HEK293 (cell line): ENCODE results near the gene RAMP3.

Experiments used
- CTCF ChIA-PET: fragments of 350-600 bp; formaldehyde crosslinking; extraction: SDS; loops from one replicate; lab custom pipeline; 2021; ENCODE audit warnings: antibody characterized with exemption; lab: Yijun Ruan, JAX
- POLR2A ChIA-PET: fragments of 300-600 bp; formaldehyde crosslinking; extraction: SDS; loops from one replicate; lab custom pipeline; 2020; ENCODE audit warnings: antibody characterized with exemption, inconsistent platforms; lab: Yijun Ruan, JAX
- H3K27ac ChIP-seq: fragments of 200-500 bp; sonication (Bioruptor generic); 2 replicates; pipeline ENCODE4 v1.5.1; 2014; ENCODE audit warnings: low read depth, low read length, control low read depth, inconsistent platforms; ENCODE audit errors: extremely low read depth
- H3K36me3 ChIP-seq, 2 experiments: fragments of 200-500 bp in 1 of 2; sonication (Bioruptor generic) in 1 of 2; 1 replicate in 1 of 2; 2 replicates in 1 of 2; pipeline ENCODE4 v1.5.1; 2014 to 2017; ENCODE audit warnings: inconsistent platforms in 2 of 2, low read length in 2 of 2; ENCODE audit not compliant: control insufficient read depth in 2 of 2, insufficient read depth in 1 of 2
- H3K4me1 ChIP-seq: fragments of 200-500 bp; sonication (Bioruptor generic); 2 replicates; pipeline ENCODE4 v1.5.1; 2014; ENCODE audit warnings: mild to moderate bottlenecking, low read length, inconsistent platforms; ENCODE audit not compliant: control insufficient read depth, insufficient read depth
- H3K4me3 ChIP-seq: 2 replicates; pipeline ENCODE4 v1.5.1; 2011; ENCODE audit warnings: low read depth, mild to moderate bottlenecking, control low read depth, low read length, moderate library complexity
- H3K9me3 ChIP-seq: fragments of 200-500 bp; sonication (Bioruptor generic); 2 replicates; pipeline ENCODE4 v1.5.1; 2014; ENCODE audit warnings: low read depth, low read length, inconsistent platforms; ENCODE audit not compliant: control insufficient read depth, insufficient read depth
- EGR2 ChIP-seq: fragments of 450-650 bp; formaldehyde crosslinking; IDR thresholded peaks from 2 replicates; pipeline ENCODE4 v1.5.1; 2016; ENCODE audit warnings: low read depth, missing biosample characterization, missing genetic modification characterization
- GLIS1 ChIP-seq: fragments of 450-650 bp; formaldehyde crosslinking; IDR thresholded peaks from 2 replicates; pipeline ENCODE4 v1.5.1; 2016; ENCODE audit warnings: missing biosample characterization, missing genetic modification characterization
- HOXC10 ChIP-seq: sonication (generic); formaldehyde crosslinking; IDR thresholded peaks from 2 replicates; pipeline ENCODE4 v1.8.1; 2023; ENCODE audit warnings: mild to moderate bottlenecking, missing genetic modification reagents
- PRDM1 ChIP-seq: fragments of 450-650 bp; formaldehyde crosslinking; IDR thresholded peaks from 2 replicates; pipeline ENCODE4; 2016; ENCODE audit warnings: missing biosample characterization, missing genetic modification characterization
- TCF7L2 ChIP-seq: IDR thresholded peaks from 2 replicates; pipeline ENCODE4 v1.6.1; 2011; ENCODE audit warnings: low read depth, mild to moderate bottlenecking, inconsistent platforms, low read length, moderate library complexity, borderline replicate concordance
- ZFHX2 ChIP-seq: fragments of 450-650 bp; formaldehyde crosslinking; conservative IDR thresholded peaks from 2 replicates; pipeline ENCODE4 v1.5.1; 2016; ENCODE audit warnings: missing biosample characterization, missing genetic modification characterization
- ZIC2 ChIP-seq: fragments of 450-650 bp; formaldehyde crosslinking; IDR thresholded peaks from 2 replicates; pipeline ENCODE4 v1.5.1; 2016; ENCODE audit warnings: missing biosample characterization, missing genetic modification characterization
- ZNF114 ChIP-seq: fragments of 450-650 bp; formaldehyde crosslinking; IDR thresholded peaks from 2 replicates; pipeline ENCODE4 v1.5.0; 2017; ENCODE audit warnings: missing biosample characterization, missing genetic modification characterization
- ZNF221 ChIP-seq: fragments of 450-650 bp; formaldehyde crosslinking; IDR thresholded peaks from 2 replicates; pipeline ENCODE4 v1.5.1; 2017; ENCODE audit warnings: missing biosample characterization, missing genetic modification characterization, borderline replicate concordance
- ZNF223 ChIP-seq: fragments of 450-650 bp; formaldehyde crosslinking; IDR thresholded peaks from 2 replicates; pipeline ENCODE4 v1.5.1; 2016; ENCODE audit warnings: missing biosample characterization, missing genetic modification characterization
- ZNF248 ChIP-seq: fragments of 450-650 bp; formaldehyde crosslinking; IDR thresholded peaks from 2 replicates; pipeline ENCODE4 v1.5.1; 2017; ENCODE audit warnings: missing biosample characterization, missing genetic modification characterization
- ZNF324 ChIP-seq: fragments of 450-650 bp; formaldehyde crosslinking; IDR thresholded peaks from 2 replicates; pipeline ENCODE4 v1.5.1; 2016; ENCODE audit warnings: missing biosample characterization, missing genetic modification characterization
- ZNF596 ChIP-seq: fragments of 450-650 bp; IDR thresholded peaks from 2 replicates; pipeline ENCODE4 v1.5.0; 2018; ENCODE audit warnings: missing biosample characterization, mild to moderate bottlenecking, missing genetic modification characterization, moderate library complexity
- ZNF600 ChIP-seq: fragments of 450-650 bp; formaldehyde crosslinking; IDR thresholded peaks from 2 replicates; pipeline ENCODE4 v1.5.1; 2016; ENCODE audit warnings: missing biosample characterization, missing genetic modification characterization
- ZNF629 ChIP-seq: fragments of 450-650 bp; formaldehyde crosslinking; IDR thresholded peaks from 2 replicates; pipeline ENCODE4 v1.5.1; 2017; ENCODE audit warnings: missing biosample characterization, missing genetic modification characterization
- TF ChIP-seq, protein P1 (sequence below): fragments of 450-650 bp; formaldehyde crosslinking; IDR thresholded peaks from 2 replicates; pipeline ENCODE4 v1.5.1; 2016; ENCODE audit warnings: missing biosample characterization, missing genetic modification characterization, borderline replicate concordance
- TF ChIP-seq, protein P2 (sequence below): fragments of 450-650 bp; formaldehyde crosslinking; IDR thresholded peaks from 2 replicates; pipeline ENCODE4 v1.5.1; 2016; ENCODE audit warnings: missing biosample characterization, missing genetic modification characterization
- TF ChIP-seq, protein P3 (sequence below): fragments of 450-650 bp; formaldehyde crosslinking; IDR thresholded peaks from 2 replicates; pipeline ENCODE4 v1.5.1; 2016; ENCODE audit warnings: missing biosample characterization, missing genetic modification characterization

Gene RAMP3

DNA sequence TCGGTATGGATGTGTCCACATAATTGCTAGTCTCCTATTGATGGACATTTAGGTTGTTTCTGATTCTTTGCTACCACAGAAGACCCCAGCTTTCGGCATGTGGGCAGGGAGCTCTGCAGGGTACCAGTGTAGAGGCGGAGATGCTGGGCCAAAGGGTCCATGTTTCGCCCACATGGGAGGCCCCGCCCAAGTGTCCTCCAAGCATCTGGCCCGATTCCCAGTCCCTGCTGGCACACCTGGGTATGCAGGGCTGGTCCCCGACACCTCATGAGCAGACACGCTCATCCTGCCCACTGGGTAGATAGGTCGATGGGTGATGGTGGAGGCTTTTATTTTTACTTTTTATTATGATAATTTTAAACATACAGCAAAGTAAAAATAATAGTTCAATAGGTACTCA is 26.7 kb upstream of the RAMP3 start (continued):
- TF ChIP-seq PRDM1 (tag by site-specific recombination) (no peak), HOXC10 (CRISPR knock-in tag) (no peak), ZNF223 (no peak)
- TF ChIP-seq, protein P1, sequence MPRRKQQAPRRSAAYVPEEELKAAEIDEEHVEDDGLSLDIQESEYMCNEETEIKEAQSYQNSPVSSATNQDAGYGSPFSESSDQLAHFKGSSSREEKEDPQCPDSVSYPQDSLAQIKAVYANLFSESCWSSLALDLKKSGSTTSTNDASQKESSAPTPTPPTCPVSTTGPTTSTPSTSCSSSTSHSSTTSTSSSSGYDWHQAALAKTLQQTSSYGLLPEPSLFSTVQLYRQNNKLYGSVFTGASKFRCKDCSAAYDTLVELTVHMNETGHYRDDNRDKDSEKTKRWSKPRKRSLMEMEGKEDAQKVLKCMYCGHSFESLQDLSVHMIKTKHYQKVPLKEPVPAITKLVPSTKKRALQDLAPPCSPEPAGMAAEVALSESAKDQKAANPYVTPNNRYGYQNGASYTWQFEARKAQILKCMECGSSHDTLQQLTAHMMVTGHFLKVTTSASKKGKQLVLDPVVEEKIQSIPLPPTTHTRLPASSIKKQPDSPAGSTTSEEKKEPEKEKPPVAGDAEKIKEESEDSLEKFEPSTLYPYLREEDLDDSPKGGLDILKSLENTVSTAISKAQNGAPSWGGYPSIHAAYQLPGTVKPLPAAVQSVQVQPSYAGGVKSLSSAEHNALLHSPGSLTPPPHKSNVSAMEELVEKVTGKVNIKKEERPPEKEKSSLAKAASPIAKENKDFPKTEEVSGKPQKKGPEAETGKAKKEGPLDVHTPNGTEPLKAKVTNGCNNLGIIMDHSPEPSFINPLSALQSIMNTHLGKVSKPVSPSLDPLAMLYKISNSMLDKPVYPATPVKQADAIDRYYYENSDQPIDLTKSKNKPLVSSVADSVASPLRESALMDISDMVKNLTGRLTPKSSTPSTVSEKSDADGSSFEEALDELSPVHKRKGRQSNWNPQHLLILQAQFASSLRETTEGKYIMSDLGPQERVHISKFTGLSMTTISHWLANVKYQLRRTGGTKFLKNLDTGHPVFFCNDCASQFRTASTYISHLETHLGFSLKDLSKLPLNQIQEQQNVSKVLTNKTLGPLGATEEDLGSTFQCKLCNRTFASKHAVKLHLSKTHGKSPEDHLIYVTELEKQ = no peak
- TF ChIP-seq, all 188 proteins: peak for 0

DNA sequence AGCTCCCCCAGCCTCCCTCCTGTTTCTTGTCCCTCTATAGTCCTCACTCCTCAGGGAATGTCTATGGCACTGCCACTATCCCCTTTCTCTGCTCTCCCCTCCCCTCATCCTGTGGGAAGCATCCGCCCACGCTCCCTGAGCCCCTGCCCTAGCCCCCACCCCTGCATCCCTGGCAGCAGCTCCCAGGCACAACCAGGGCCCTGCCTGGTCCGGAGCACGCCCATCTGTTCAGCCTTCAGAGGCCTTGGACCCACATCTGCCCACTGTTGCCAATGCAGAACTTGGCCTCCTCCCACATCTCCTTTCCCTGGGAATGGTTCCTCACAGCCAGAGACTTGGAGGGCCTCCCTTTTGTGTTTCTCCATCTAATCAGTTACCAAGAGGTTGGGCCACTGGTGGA is 25.7 kb upstream of the RAMP3 start:
- POLR2A ChIA-PET = interaction anchor here (0.5 kb wide), 1 partner anchor 47 kb away, joined by 4 read pairs; no protein-coding TSS in a partner anchor
- H3K36me3 ChIP-seq = no peaks in the 10 kb centered on the region
- no peaks in the 10 kb centered on the region for H3K9me3 ChIP-seq
- CTCF ChIA-PET = no interaction called here
- H3K4me1 ChIP-seq = no peaks in the 10 kb centered on the region
- TF ChIP-seq ZNF114 (tag by site-specific recombination) (no peak), ZNF221 (no peak), ZNF596 (tag by site-specific recombination) (no peak), EGR2 (peak; percentile 73), ZIC2 (no peak), ZNF629 (tag by site-specific recombination) (no peak), ZFHX2 (tag by site-specific recombination) (peak; percentile 72)
- no peak overlapping the region for H3K27ac ChIP-seq
- H3K4me3 ChIP-seq = no peak overlapping the region

DNA sequence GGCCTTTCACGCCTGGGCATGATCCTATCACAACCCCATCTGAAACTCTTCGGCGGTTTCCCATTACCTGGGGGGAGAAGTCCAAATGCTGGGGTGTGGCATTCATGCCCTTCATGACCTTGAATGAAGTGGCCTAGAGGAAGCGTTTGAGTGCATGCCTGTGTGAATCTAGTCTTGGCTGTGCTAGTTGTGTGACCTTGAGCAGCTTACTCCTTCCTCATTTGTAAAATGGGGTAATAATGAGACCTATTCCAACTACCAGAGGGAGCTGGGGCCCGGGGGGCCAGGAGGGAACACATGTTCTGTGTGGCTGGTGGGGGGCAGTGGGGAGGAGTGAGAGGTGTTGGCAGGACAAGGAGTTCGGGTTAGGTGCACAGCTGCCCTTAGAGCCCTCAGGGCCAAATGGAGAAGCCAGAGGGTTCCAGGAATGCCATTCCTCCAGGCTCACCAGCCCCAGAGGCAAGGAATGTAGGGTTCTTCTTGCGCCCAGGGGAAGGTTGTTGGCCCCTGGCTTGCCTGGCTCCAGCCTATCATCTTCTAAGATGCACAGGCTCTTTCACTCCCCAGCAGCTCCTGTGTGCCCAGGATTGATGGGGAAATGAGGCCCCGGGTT is 24.8 kb upstream of the RAMP3 start:
- TF ChIP-seq, protein P2, sequence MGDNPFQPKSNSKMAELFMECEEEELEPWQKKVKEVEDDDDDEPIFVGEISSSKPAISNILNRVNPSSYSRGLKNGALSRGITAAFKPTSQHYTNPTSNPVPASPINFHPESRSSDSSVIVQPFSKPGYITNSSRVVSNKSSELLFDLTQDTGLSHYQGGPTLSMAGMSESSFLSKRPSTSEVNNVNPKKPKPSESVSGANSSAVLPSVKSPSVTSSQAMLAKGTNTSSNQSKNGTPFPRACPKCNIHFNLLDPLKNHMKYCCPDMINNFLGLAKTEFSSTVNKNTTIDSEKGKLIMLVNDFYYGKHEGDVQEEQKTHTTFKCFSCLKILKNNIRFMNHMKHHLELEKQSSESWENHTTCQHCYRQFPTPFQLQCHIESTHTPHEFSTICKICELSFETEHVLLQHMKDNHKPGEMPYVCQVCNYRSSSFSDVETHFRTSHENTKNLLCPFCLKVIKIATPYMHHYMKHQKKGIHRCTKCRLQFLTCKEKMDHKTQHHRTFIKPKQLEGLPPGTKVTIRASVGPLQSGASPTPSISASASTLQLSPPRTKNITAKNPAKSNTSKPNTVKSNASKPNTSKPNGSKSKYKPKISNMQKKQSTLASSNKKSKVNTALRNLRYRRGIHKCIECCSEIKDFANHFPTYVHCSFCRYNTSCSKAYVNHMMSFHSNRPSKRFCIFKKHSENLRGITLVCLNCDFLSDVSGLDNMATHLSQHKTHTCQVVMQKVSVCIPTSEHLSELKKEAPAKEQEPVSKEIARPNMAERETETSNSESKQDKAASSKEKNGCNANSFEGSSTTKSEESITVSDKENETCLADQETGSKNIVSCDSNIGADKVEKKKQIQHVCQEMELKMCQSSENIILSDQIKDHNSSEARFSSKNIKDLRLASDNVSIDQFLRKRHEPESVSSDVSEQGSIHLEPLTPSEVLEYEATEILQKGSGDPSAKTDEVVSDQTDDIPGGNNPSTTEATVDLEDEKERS = no peak
- TF ChIP-seq, protein P3, sequence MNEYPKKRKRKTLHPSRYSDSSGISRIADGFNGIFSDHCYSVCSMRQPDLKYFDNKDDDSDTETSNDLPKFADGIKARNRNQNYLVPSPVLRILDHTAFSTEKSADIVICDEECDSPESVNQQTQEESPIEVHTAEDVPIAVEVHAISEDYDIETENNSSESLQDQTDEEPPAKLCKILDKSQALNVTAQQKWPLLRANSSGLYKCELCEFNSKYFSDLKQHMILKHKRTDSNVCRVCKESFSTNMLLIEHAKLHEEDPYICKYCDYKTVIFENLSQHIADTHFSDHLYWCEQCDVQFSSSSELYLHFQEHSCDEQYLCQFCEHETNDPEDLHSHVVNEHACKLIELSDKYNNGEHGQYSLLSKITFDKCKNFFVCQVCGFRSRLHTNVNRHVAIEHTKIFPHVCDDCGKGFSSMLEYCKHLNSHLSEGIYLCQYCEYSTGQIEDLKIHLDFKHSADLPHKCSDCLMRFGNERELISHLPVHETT = no peak
- TF ChIP-seq ZNF248 (no peak), TCF7L2 (no peak), ZNF600 (no peak), GLIS1 (no peak), ZNF324 (no peak), ZNF114 (tag by site-specific recombination) (no peak), ZNF221 (no peak)
- CTCF ChIA-PET = interaction anchor here (0.7 to 6.1 kb wide), 3 partner anchors 63 to 276 kb away, joined by 3 to 159 read pairs (median 3); no protein-coding TSS in a partner anchor
- POLR2A ChIA-PET = no interaction called here
- H3K4me3 ChIP-seq = no peak overlapping the region
- H3K36me3 ChIP-seq = no peaks in the 10 kb centered on the region
- no peak overlapping the region for H3K27ac ChIP-seq
- H3K9me3 ChIP-seq = no peaks in the 10 kb centered on the region
- no peaks in the 10 kb centered on the region for H3K4me1 ChIP-seq
